RWPE1 (cell line): ENCODE results near the gene ADAM12.
A peak's percentile ranks its signal among the peaks of the same experiment; 100 is the strongest.

ENCODE experiments used
- CTCF ChIA-PET: fragments of 350-600 bp; sonication (Branson Sonifier 250); formaldehyde crosslinking; extraction: SDS; loops from one replicate; lab custom pipeline; 2021; lab: Yijun Ruan, JAX
- POLR2A ChIA-PET: fragments of 400-600 bp; formaldehyde crosslinking; extraction: SDS; loops from one replicate; lab custom pipeline; 2020; ENCODE audit warnings: antibody characterized with exemption; ENCODE audit not compliant: low non-redundant PET; lab: Yijun Ruan, JAX
- DNase-seq: peaks from one replicate; pipeline ENCODE4 v3.0.0; 2012; ENCODE audit warnings: low spot score
- H3K27ac ChIP-seq: fragments of 450-650 bp; 2 replicates; pipeline ENCODE4 v1.5.1; 2017
- TF ChIP-seq, protein P1 (sequence below): fragments of 450-650 bp; conservative IDR thresholded peaks from 2 replicates; pipeline ENCODE4 v1.5.1; 2017; ENCODE audit warnings: low read depth, mild to moderate bottlenecking

The ADAM12 gene

DNA sequence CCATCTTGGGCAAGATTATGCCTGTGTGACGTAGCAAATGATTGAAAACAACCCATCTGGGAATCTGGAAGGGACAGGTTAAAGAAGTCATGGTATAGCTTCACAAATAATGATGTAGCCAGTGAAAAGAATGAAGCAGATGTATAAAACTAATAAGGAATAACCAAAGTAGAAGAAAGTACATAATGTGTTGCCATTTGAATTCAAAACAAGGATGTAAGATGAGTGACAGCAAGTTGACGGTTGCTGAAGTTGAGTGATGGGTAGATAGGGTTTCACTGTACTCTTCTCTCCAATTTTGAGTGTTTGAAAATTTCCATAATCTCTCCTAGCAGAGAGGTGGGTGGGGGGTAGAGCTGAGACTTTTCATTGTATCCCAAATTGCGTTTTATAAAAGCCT lies 358.3 kb downstream of the ADAM12 start:
- ChIA-PET POLR2A (no interaction called here), CTCF (interaction anchor here (1.1 kb wide), 1 partner anchor 12 kb away, joined by 4 read pairs; no protein-coding TSS in a partner anchor)
- TF ChIP-seq, protein P1, sequence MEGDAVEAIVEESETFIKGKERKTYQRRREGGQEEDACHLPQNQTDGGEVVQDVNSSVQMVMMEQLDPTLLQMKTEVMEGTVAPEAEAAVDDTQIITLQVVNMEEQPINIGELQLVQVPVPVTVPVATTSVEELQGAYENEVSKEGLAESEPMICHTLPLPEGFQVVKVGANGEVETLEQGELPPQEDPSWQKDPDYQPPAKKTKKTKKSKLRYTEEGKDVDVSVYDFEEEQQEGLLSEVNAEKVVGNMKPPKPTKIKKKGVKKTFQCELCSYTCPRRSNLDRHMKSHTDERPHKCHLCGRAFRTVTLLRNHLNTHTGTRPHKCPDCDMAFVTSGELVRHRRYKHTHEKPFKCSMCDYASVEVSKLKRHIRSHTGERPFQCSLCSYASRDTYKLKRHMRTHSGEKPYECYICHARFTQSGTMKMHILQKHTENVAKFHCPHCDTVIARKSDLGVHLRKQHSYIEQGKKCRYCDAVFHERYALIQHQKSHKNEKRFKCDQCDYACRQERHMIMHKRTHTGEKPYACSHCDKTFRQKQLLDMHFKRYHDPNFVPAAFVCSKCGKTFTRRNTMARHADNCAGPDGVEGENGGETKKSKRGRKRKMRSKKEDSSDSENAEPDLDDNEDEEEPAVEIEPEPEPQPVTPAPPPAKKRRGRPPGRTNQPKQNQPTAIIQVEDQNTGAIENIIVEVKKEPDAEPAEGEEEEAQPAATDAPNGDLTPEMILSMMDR, result no peak
- DNase-seq, result no peak
- H3K27ac ChIP-seq, result no peak overlapping the region

DNA sequence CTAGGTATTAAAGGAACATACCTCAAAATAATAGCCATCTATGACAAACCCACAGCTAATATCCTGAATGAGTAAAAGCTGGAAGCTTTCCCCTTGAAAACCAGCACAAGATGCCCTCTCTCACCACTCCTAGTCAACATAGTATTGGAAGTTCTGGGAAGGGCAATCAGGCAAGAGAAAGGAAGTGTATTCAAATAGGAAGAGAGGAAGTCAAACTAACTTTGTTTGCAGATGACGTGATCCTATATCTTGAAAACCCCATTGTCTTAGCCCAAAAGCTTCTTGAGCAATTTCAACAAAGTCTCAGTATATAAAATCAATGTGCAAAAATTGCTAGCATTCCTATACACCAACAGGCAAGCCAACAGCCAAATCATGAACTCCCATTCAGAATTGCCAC lies 360.6 kb downstream of the ADAM12 start:
- TF ChIP-seq, protein P1, result no peak
- POLR2A ChIA-PET, result no interaction called here
- CTCF ChIA-PET, result no interaction called here
- DNase-seq, result no peak
- no peak overlapping the region for H3K27ac ChIP-seq

DNA sequence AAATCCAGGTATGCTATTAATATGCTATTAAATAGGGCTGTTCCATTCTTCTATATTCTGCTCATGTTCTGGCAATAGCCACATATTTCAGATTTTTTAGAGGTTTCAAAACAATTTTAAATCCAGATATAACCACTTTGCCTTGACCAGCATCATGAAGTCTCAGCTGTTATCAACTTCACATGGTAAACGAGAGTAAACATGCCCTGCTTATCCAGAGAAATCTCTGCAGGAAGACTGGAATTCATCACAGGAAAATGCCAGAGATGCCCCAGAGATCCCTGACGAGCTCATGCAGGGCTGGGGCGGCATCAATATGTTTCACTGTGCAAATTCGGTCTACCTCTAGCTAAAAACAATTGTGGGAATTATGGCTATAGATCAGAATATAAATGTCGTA lies 365.4 kb downstream of the ADAM12 start:
- ChIA-PET POLR2A (no interaction called here), CTCF (no interaction called here)
- TF ChIP-seq, protein P1, result no peak
- no peak for DNase-seq
- no peak overlapping the region for H3K27ac ChIP-seq

DNA sequence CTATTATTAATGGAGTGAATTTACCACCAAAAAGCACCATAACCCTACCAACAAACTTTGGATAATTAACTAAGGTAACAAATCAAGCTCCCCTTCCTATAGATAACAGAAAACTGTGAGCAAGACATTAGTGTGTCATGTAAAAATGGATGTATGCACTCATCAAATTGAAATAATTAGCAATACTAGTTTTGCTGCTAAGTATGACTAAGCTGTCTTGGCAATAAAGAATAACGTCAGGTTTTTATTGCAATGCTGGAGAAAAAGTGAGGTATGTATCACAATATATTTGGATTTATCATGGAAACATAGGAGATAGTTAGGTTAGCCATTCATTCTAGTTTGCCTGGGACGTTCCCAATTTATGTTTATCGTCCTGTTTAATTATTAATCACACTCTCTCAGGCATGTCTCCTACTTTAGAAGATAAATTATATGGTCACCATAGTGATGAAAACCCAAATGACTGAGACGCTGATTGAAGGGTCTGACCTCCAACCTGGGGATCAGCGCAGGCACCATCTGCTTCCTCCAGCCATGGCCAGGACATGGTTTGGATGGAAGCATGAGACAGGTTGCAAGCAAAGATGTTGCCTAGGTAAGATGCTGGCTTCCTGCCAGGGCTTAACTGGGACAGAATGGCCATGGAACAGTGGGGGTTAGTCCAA lies 366.3 kb downstream of the ADAM12 start:
- H3K27ac ChIP-seq, result no peak overlapping the region
- ChIA-PET CTCF (interaction anchor here (0.6 kb wide), 2 partner anchors 250 to 365 kb away, joined by 3 read pairs; no protein-coding TSS in a partner anchor), POLR2A (no interaction called here)
- peak; percentile 31 for DNase-seq
- TF ChIP-seq, protein P1, result no peak

DNA sequence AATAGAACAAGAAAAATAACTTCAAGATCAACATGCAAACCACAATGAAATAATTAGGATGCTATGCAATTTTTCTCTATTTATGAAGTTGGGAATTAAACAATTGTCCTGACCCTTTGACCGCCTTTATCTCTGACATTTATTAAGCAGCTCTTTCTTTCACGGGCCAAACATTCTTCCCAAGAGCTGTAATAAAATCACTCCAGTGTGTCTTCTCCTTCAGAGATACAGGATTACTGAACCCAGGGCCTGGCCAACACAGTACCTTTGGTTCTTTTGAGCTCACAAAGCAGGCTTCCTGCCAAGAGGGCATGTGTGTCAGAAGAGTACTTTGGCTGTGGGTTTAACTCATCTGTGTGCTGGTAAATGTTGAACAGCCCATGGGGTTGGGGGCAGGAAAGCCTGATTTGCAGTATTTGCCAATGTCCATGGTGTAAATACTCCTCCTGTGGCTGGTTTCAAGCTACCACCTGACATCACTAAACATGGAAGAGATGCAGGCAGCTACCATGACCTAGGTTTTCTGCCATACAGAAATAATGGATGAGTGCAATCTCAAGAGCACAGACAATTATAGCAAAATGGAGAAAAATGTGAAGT lies 370.2 kb downstream of the ADAM12 start:
- CTCF ChIA-PET, result interaction anchor here (0.6 to 1.2 kb wide), 3 partner anchors 12 to 1263 kb away, joined by 3 to 4 read pairs (median 4); no protein-coding TSS in a partner anchor
- no peak for DNase-seq
- H3K27ac ChIP-seq, result no peak overlapping the region
- POLR2A ChIA-PET, result no interaction called here
- TF ChIP-seq, protein P1, result no peak

DNA sequence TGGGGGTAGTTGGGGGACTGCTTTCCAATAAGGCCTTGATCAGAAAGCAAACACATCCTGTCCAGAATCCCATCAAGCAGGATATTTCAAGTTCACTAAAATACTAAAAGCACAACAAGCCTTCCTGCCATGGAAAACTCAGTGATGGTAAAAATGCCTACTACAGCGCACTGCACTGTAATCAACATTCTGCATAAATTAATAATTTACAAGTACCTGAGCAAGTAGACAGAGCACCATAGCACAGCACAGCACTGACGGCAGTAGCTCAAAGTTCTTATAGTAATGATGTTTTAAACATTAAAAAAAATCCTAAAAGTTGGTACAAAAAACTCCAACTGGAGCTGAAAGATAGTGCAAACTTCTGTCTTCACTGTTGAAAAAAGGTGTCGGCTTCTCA lies 371.4 kb downstream of the ADAM12 start:
- POLR2A ChIA-PET, result no interaction called here
- TF ChIP-seq, protein P1, result no peak
- CTCF ChIA-PET, result interaction anchor here (0.6 to 0.7 kb wide), 2 partner anchors 122 to 151 kb away, joined by 3 read pairs; no protein-coding TSS in a partner anchor

More for the DNA sequence above, 371.4 kb downstream of the ADAM12 start:
- H3K27ac ChIP-seq, result no peak overlapping the region
- no peak for DNase-seq
